GM19468 (cell line): Measurements from ENCODE around the gene HAPLN3.
"Not testable (repeated sequence)": the region's sequence is repeated elsewhere in the genome, so short reads cannot be mapped to it uniquely, and the experiment has no call there.

Experiments used
- ATAC-seq: cut with Tn5 transposase; IDR thresholded peaks from one replicate; pipeline ENCODE4 v1.9.1; 2021; ENCODE audit warnings: mild to moderate bottlenecking, moderate library complexity, moderate number of reproducible peaks; ENCODE audit not compliant: unreplicated experiment; ENCODE audit errors: extremely low read depth

HAPLN3 gene

GRCh38 chr15:88894819-88895767 lies at the start of gene HAPLN3:
Gene HAPLN3 (minus strand): TSS chr15:88895544. CDS start chr15:88887298, 8,246 bp downstream.
- no peak for ATAC-seq

GRCh38 chr15:88940110-88940675 lies 44.8 kb upstream of the HAPLN3 start:
- ATAC-seq = no peak

DNA sequence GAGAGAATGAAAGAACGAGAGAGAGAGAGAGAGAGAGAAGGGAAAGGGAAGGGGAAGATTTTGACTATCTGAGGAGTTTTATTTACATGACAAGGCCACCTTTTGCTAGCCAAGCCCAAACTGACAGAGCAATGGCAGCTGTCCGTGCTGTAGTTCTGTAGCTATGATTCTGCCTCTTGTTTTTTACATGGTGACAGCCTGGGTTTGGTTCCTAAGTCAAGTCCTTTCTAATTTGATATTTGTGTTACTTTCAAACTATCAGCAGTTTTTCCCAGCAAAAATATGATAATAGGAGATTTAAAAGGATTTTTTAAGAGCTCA lies 44.1 kb upstream of the HAPLN3 start:
- no peak for ATAC-seq

DNA sequence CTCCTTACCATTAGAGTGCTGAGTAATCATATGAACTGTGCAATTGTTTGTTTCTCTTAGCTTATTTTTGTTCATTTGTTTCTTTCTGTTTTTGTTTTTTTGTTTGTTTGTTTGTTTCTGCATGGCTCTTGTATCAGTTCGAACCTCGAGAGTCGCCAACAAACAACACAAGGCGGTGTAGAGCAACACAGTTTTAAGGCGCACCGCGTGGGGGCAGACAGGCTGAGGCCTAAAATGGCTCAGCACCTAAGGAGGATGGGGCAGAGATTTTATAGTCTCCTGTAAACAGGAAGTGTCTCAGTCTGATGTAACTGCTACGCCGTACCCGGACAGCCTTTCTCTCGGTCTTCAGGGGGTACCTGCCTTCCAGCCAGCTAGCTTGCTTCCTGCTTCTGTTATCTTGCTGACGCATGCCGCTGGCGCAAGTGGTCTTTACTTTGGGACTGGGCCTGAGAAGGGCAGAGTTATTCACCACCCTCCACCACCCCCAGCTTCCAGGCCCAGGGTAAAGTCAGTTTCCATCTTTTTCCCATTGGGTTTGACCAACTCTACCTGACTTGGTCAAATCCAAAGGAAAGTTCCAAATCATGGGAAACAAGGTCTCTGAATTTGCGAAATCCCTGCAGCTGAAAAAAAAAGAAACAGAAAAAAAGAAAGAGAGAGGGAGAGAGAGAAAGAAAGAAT lies 43.6 kb upstream of the HAPLN3 start:
- ATAC-seq = no peak

GRCh38 chr15:88934449-88934848 lies 39.1 kb upstream of the HAPLN3 start:
- ATAC-seq = not testable (repeated sequence)

- no peak for ATAC-seq
Measured at GRCh38 chr15:88932875-88933330, 37.6 kb upstream of the HAPLN3 start.

GRCh38 chr15:88932271-88932874 lies 37.0 kb upstream of the HAPLN3 start:
- ATAC-seq = no peak

DNA sequence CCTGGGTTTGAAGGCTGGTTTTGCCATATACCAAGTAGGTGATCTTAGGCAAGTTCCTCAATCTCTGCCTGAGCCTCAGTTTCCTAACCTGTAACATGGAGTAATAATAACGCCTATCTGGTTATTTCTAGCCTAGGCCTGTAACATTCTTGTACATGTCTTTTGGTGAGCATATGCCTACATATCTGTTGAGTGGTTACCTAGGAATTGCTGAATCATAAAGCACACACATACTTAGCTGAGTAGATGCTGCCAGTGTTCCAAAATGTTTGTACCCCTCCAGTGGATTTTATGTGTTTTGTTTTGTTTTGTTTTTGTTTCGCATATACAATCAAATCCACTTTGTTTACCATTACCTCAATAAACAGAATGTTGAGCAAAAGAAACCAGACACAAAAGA lies 35.2 kb upstream of the HAPLN3 start:
- ATAC-seq = no peak

GRCh38 chr15:88929358-88930098 lies 34.2 kb upstream of the HAPLN3 start:
- ATAC-seq = not testable (repeated sequence)

GRCh38 chr15:88928192-88928591 lies 32.8 kb upstream of the HAPLN3 start:
- not testable (repeated sequence) for ATAC-seq

- ATAC-seq = not testable (repeated sequence)
Measured at GRCh38 chr15:88925648-88926047, 30.3 kb upstream of the HAPLN3 start.

DNA sequence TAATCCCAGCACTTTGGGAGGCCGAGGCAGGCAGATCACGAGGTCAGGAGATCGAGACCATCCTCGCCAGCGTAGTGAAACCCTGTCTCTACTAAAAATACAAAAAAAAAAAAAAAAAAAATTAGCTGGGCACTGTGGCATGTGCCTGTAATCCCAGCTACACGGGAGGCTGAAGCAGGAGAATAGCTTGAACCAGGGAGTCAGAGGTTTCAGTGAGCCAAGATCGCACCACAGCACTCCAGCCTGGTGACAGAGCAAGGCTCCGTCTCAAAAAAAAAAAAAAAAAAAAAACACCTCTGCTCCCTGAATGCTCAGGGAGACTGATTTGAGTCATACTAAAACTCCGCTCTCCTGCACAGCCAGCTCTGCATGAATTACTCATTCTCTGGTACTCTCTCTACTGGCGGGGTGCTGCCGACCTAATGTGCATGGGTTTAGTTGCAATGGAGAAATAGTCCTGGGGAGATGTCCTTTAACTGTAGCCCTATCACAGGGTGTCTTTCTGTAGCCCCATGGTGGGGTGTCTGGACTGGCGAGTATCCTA lies 25.6 kb upstream of the HAPLN3 start:
- not testable (repeated sequence) for ATAC-seq

DNA sequence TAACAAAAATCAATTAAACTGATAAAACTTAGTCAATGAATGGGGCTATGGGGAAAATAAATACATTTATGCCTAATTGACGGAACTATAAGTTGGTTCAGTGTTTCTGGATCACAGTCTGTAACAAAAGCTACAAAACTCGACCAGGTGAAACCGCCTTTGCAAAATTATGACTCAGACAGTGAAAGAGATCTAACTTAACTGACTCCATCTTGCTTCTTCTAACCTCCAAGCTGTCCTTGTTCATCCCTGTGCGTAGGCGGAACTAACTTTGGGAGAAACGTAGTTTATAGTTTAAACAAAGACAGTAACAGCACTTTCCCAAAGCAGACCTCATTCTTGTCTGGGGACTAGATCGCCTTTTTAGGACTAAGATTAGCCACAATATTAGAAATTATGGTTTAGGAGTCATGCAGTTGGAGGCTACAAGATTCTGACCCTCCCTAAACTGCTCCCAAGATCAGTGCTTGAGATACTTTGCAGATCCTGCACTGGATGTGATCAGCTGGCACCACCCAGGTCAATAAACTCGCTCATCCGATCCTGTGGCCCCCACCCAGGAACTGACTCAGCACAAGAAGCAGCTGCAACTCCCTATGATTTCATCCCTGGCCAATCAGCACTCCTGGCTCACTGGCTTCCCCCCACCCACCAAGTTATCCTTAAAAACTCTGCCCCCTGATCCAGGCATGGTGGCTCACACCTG lies 25.0 kb upstream of the HAPLN3 start:
- ATAC-seq = no peak

GRCh38 chr15:88918738-88919137 lies 23.4 kb upstream of the HAPLN3 start:
- peak; percentile 47 for ATAC-seq

DNA sequence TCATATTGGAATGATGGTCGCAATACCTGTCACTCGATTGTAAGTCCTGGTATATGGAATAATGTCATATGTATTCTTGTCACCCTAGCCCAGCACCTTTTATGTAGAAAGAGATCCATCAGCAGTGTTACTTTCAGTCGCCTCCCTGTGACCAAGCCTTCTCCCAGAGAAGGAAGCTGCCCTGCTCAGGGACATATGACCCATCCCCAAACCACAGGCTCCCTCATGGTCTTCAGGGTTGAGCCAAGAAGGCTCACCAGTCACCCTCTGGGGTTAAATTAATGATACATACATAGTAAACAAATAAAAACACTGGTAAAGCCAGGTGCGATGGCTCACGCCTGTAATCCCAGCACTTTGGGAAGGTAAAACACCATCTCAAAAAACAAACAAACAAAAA lies 22.4 kb upstream of the HAPLN3 start:
- no peak for ATAC-seq

GRCh38 chr15:88915354-88915753 lies 20.0 kb upstream of the HAPLN3 start:
- ATAC-seq = no peak

- ATAC-seq = no peak
Measured at GRCh38 chr15:88913850-88914169, 18.5 kb upstream of the HAPLN3 start.

DNA sequence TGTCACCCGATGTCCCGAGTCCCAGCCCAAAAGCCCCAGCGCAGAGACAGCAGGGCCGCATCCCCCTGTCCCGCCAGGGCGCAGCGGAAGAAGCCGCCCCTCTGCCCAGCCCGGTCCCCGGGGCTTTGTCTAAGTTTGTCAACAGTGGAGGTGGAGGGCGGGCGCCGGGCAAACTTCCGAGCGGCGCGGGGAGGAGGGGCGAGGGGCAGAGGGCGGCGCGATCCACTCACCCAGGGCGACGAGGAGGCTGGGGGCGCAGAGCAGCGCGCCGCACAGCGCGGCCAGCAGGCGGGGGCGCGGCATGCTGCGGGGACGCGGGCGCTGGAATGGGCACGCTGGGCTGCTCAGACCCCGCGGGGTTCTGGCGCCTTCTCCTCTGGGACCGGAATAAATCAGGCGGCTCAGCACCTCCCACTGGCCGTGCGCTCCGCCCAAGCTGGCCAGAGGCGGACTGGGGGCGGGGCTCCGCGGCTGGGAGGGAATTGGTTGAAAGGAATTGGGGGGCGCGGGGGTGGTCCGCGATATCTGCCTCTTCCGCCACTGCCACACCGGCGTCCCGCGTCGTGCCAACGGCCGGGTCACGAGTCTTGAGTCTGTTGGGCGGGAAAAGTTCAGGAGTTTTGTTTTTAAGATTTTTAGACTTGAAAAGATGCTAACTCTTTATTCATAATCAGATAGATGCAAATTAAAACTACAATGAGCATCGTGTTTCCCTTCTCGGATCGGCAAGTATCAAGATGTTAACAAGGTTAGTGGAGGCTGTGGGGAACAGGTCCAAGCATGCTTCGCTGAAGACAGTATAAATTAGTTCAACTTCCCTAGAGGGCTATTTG lies 17.9 kb upstream of the HAPLN3 start, which contains the start of gene MFGE8:
TSS of gene MFGE8 (minus strand) at position 363 of the 833 bp plus-strand sequence. CDS start at position 303, 60 bp downstream.
- peak; percentile 39 for ATAC-seq
